ENCODE data around the gene AOPEP. TPM values are rescaled to one million over a fixed set of nuclear protein-coding genes. Genes with fewer than 3 reads are reported as not detected.

The AOPEP gene
- total RNA-seq, 1 experiment from 2014 or later: 79.5 TPM

- no peak overlapping the region for H3K4me3 ChIP-seq
- no peak overlapping the region for H3K27ac ChIP-seq
- no peak for DNase-seq
- peaks cover 2% of the 10 kb centered on the region for H3K4me1 ChIP-seq
- no peaks in the 10 kb centered on the region for H3K9me3 ChIP-seq (replicated peaks)
- no peaks in the 10 kb centered on the region for H3K27me3 ChIP-seq
- H3K36me3 ChIP-seq: peaks cover 77% of the 10 kb centered on the region
Observed at GRCh38 chr9:95073918-95074317, 347.4 kb downstream of the AOPEP start.

GRCh38 chr9:95074632-95075031 is 348.1 kb downstream of the AOPEP start:
- H3K4me3 ChIP-seq: no peak overlapping the region
- H3K27me3 ChIP-seq: no peaks in the 10 kb centered on the region
- H3K9me3 ChIP-seq (replicated peaks): no peaks in the 10 kb centered on the region
- no peak overlapping the region for H3K27ac ChIP-seq
- H3K4me1 ChIP-seq: peaks cover 2% of the 10 kb centered on the region
- H3K36me3 ChIP-seq: peaks cover 75% of the 10 kb centered on the region
- no peak for DNase-seq

GRCh38 chr9:95075700-95076099 is 349.2 kb downstream of the AOPEP start:
- Histone ChIP-seq H3K4me3 (no peak overlapping the region), H3K27ac (no peak overlapping the region), H3K36me3 (peaks cover 70% of the 10 kb centered on the region), H3K9me3 (replicated peaks) (no peaks in the 10 kb centered on the region), H3K27me3 (no peaks in the 10 kb centered on the region), H3K4me1 (peaks cover 2% of the 10 kb centered on the region)
- DNase-seq: no peak

GRCh38 chr9:95076696-95077052 is 350.2 kb downstream of the AOPEP start:
- H3K4me1 ChIP-seq: peaks cover 2% of the 10 kb centered on the region
- peaks cover 71% of the 10 kb centered on the region for H3K36me3 ChIP-seq
- no peak overlapping the region for H3K27ac ChIP-seq
- H3K4me3 ChIP-seq: no peak overlapping the region
- no peak for DNase-seq
- H3K27me3 ChIP-seq: no peaks in the 10 kb centered on the region
- H3K9me3 ChIP-seq (replicated peaks): no peaks in the 10 kb centered on the region

GRCh38 chr9:95077053-95077765 is 350.7 kb downstream of the AOPEP start:
- Histone ChIP-seq H3K4me1 (peaks cover 2% of the 10 kb centered on the region), H3K27me3 (no peaks in the 10 kb centered on the region), H3K9me3 (replicated peaks) (no peaks in the 10 kb centered on the region), H3K27ac (no peak overlapping the region), H3K4me3 (no peak overlapping the region), H3K36me3 (peaks cover 71% of the 10 kb centered on the region)
- no peak for DNase-seq

GRCh38 chr9:95077766-95078370 is 351.4 kb downstream of the AOPEP start:
- H3K27ac ChIP-seq: no peak overlapping the region
- peaks cover 2% of the 10 kb centered on the region for H3K4me1 ChIP-seq

GRCh38 chr9:95078511-95078910 is 352.0 kb downstream of the AOPEP start:
- Histone ChIP-seq H3K4me3 (no peak overlapping the region), H3K36me3 (peaks cover 77% of the 10 kb centered on the region), H3K4me1 (peaks cover 2% of the 10 kb centered on the region; the same call in 1 of the 2 replicates), H3K9me3 (replicated peaks) (no peaks in the 10 kb centered on the region), H3K27me3 (no peaks in the 10 kb centered on the region), H3K27ac (no peak overlapping the region)
- DNase-seq: no peak

More at GRCh38 chr9:95077766-95078370, 351.4 kb downstream of the AOPEP start:
- no peaks in the 10 kb centered on the region for H3K27me3 ChIP-seq
- peaks cover 75% of the 10 kb centered on the region for H3K36me3 ChIP-seq
- no peaks in the 10 kb centered on the region for H3K9me3 ChIP-seq (replicated peaks)
- no peak for DNase-seq
- no peak overlapping the region for H3K4me3 ChIP-seq

- Histone ChIP-seq H3K27ac (no peak overlapping the region), H3K4me3 (no peak overlapping the region), H3K4me1 (peaks cover 6% of the 10 kb centered on the region), H3K27me3 (no peaks in the 10 kb centered on the region), H3K36me3 (peaks cover 78% of the 10 kb centered on the region), H3K9me3 (replicated peaks) (no peaks in the 10 kb centered on the region)
- DNase-seq: no peak
Observed at GRCh38 chr9:95078939-95079338, 352.4 kb downstream of the AOPEP start.

GRCh38 chr9:95079461-95079860 is 353.0 kb downstream of the AOPEP start:
- H3K36me3 ChIP-seq: peaks cover 80% of the 10 kb centered on the region

GRCh38 chr9:95080961-95081647 is 354.6 kb downstream of the AOPEP start:
- Histone ChIP-seq H3K4me1 (peaks cover 21% of the 10 kb centered on the region), H3K4me3 (no peak overlapping the region), H3K27me3 (no peaks in the 10 kb centered on the region), H3K27ac (no peak overlapping the region), H3K36me3 (peaks cover 74% of the 10 kb centered on the region), H3K9me3 (replicated peaks) (no peaks in the 10 kb centered on the region)
- DNase-seq: no peak

More at GRCh38 chr9:95079461-95079860, 353.0 kb downstream of the AOPEP start:
- no peaks in the 10 kb centered on the region for H3K27me3 ChIP-seq
- H3K27ac ChIP-seq: no peak overlapping the region
- H3K4me3 ChIP-seq: no peak overlapping the region
- no peak for DNase-seq
- peaks cover 11% of the 10 kb centered on the region for H3K4me1 ChIP-seq
- H3K9me3 ChIP-seq (replicated peaks): no peaks in the 10 kb centered on the region

GRCh38 chr9:95081998-95082397 is 355.5 kb downstream of the AOPEP start:
- peaks cover 76% of the 10 kb centered on the region for H3K36me3 ChIP-seq
- H3K9me3 ChIP-seq (replicated peaks): no peaks in the 10 kb centered on the region
- H3K27me3 ChIP-seq: no peaks in the 10 kb centered on the region
- DNase-seq: no peak
- no peak overlapping the region for H3K4me3 ChIP-seq
- no peak overlapping the region for H3K27ac ChIP-seq
- H3K4me1 ChIP-seq: peaks cover 21% of the 10 kb centered on the region

- DNase-seq: no peak
- Histone ChIP-seq H3K36me3 (peaks cover 73% of the 10 kb centered on the region), H3K27ac (no peak overlapping the region), H3K4me3 (no peak overlapping the region), H3K27me3 (no peaks in the 10 kb centered on the region), H3K9me3 (replicated peaks) (no peaks in the 10 kb centered on the region), H3K4me1 (peaks cover 21% of the 10 kb centered on the region)
Observed at GRCh38 chr9:95082401-95083084, 356.0 kb downstream of the AOPEP start.

GRCh38 chr9:95083086-95083768 is 356.7 kb downstream of the AOPEP start:
- no peak for DNase-seq
- no peaks in the 10 kb centered on the region for H3K9me3 ChIP-seq (replicated peaks)
- H3K4me1 ChIP-seq: peaks cover 23% of the 10 kb centered on the region
- no peak overlapping the region for H3K27ac ChIP-seq
- no peaks in the 10 kb centered on the region for H3K27me3 ChIP-seq
- H3K36me3 ChIP-seq: peaks cover 71% of the 10 kb centered on the region
- H3K4me3 ChIP-seq: no peak overlapping the region

- no peak for DNase-seq
Observed at GRCh38 chr9:95084254-95084934, 357.9 kb downstream of the AOPEP start.

More at GRCh38 chr9:95084254-95084934, 357.9 kb downstream of the AOPEP start:
- H3K9me3 ChIP-seq (replicated peaks): no peaks in the 10 kb centered on the region
- peaks cover 61% of the 10 kb centered on the region for H3K36me3 ChIP-seq
- peak overlapping the region; percentile 54 for H3K27ac ChIP-seq
- peaks cover 33% of the 10 kb centered on the region for H3K4me1 ChIP-seq
- no peaks in the 10 kb centered on the region for H3K27me3 ChIP-seq
- no peak overlapping the region for H3K4me3 ChIP-seq

Measured in SJCRH30 (cell line).